HepG2 (cell line): ENCODE data around the gene CENPB. TPM values are rescaled to one million over a fixed set of nuclear protein-coding genes. Genes with fewer than 3 reads are reported as not detected.
A peak's percentile ranks its signal among the peaks of the same experiment; 100 is the strongest.

Experiments used
- ADNP ChIP-seq: sonication (generic); formaldehyde crosslinking; IDR thresholded peaks from 2 replicates; pipeline ENCODE4 v1.4.0; 2020; ENCODE audit warnings: missing genetic modification reagents
- FOXP1 ChIP-seq, 2 experiments: fragments of 450-650 bp in 1 of 2; IDR thresholded peaks; 2 replicates each; pipeline ENCODE4 v1.6.1; 2017 to 2018; ENCODE audit warnings: antibody characterized with exemption in 1 of 2
- IRF2 ChIP-seq: IDR thresholded peaks from 2 replicates; pipeline ENCODE4 v1.6.1; 2018; ENCODE audit warnings: missing genetic modification reagents, missing compliant biosample characterization
- KLF13 ChIP-seq: sonication (generic); formaldehyde crosslinking; IDR thresholded peaks from 2 replicates; pipeline ENCODE4 v1.4.0; 2020; ENCODE audit warnings: mild to moderate bottlenecking, missing genetic modification reagents
- MLLT10 ChIP-seq: sonication (generic); formaldehyde crosslinking; IDR thresholded peaks from 2 replicates; pipeline ENCODE4 v1.4.0; 2020; ENCODE audit warnings: missing genetic modification reagents
- NFE2L1 ChIP-seq: sonication (generic); formaldehyde crosslinking; IDR thresholded peaks from 2 replicates; pipeline ENCODE4 v1.4.0; 2020; ENCODE audit warnings: missing genetic modification reagents, mild to moderate bottlenecking, borderline replicate concordance
- STAG1 ChIP-seq: sonication (generic); formaldehyde crosslinking; IDR thresholded peaks from 2 replicates; pipeline ENCODE4 v1.4.0; 2020; ENCODE audit warnings: missing genetic modification reagents
- THRA ChIP-seq: sonication (generic); formaldehyde crosslinking; IDR thresholded peaks from 2 replicates; pipeline ENCODE4 v1.4.0; 2020; ENCODE audit warnings: missing genetic modification reagents, borderline replicate concordance
- ZNF260 ChIP-seq: sonication (generic); formaldehyde crosslinking; IDR thresholded peaks from 2 replicates; pipeline ENCODE4 v1.4.0; 2020; ENCODE audit warnings: missing genetic modification reagents, low read depth, mild to moderate bottlenecking, borderline replicate concordance
- ZNF333 ChIP-seq: sonication (generic); formaldehyde crosslinking; IDR thresholded peaks from 2 replicates; pipeline ENCODE4 v1.4.0; 2020; ENCODE audit warnings: mild to moderate bottlenecking, missing genetic modification reagents, borderline replicate concordance
- ZNF569 ChIP-seq: sonication (generic); formaldehyde crosslinking; IDR thresholded peaks from 2 replicates; pipeline ENCODE4 v1.5.0; 2020; ENCODE audit warnings: mild to moderate bottlenecking, missing genetic modification reagents, moderate library complexity, borderline replicate concordance
- ZNF7 ChIP-seq: IDR thresholded peaks from 2 replicates; pipeline ENCODE4 v1.6.1; 2016; ENCODE audit warnings: missing biosample characterization, missing genetic modification reagents
- polyA plus RNA-seq, 8 experiments: library from polyadenylated mRNA; depleted of rRNA in 3 of 8; stranded (reverse) in 7 of 8; unstranded in 1 of 8; fragments of >200 nt; fragmentation: Illumina TruSeq in 4 of 8; extraction: Trizol in 4 of 8; gene quantifications; 2 replicates each; pipeline versions ENCODE4 v1.2.1 to v1.2.3, GENCODE V29; 2011 to 2016; ENCODE audit warnings: low read depth in 4 of 8, missing spikeins in 1 of 8, mixed read lengths in 1 of 8; ENCODE audit not compliant: insufficient read depth in 1 of 8
- total RNA-seq, 5 experiments: library from RNA; depleted of rRNA; stranded (reverse); fragments of >200 nt; fragmentation: Illumina TruSeq; extraction: Trizol; gene quantifications; 2 replicates each; pipeline ENCODE4 v1.2.3, GENCODE V29; 2016; ENCODE audit warnings: low read depth in 1 of 5
- TF ChIP-seq, protein P1 (sequence below): sonication (generic); formaldehyde crosslinking; IDR thresholded peaks from 2 replicates; pipeline ENCODE4 v1.4.0; 2020; ENCODE audit warnings: missing genetic modification reagents
- TF ChIP-seq, protein P2 (sequence below): sonication (generic); formaldehyde crosslinking; IDR thresholded peaks from 2 replicates; pipeline ENCODE4 v1.5.0; 2020; ENCODE audit warnings: mild to moderate bottlenecking, missing genetic modification reagents
- TF ChIP-seq, protein P3 (sequence below): sonication (generic); formaldehyde crosslinking; IDR thresholded peaks from 2 replicates; pipeline ENCODE4 v1.5.0; 2020; ENCODE audit warnings: missing genetic modification reagents, mild to moderate bottlenecking, borderline replicate concordance
- TF ChIP-seq, protein P4 (sequence below): sonication (generic); formaldehyde crosslinking; conservative IDR thresholded peaks from 2 replicates; pipeline ENCODE4 v1.4.0; 2020; ENCODE audit warnings: missing genetic modification reagents
- TF ChIP-seq, protein P5 (sequence below): sonication (generic); formaldehyde crosslinking; IDR thresholded peaks from 2 replicates; pipeline ENCODE4 v1.4.0; 2020; ENCODE audit warnings: missing genetic modification reagents, borderline replicate concordance

CENPB gene
- total and polyA plus RNA-seq, 2 of the 13 experiments (the other 11 are each of a cell fraction or from before 2014, with no cell fraction given) = 10.4 to 54.5 TPM

GRCh38 chr20:3781153-3781910 lies 5.2 kb downstream of the CENPB start, which contains the start of gene SPEF1 (continued):
- TF ChIP-seq, protein P1, sequence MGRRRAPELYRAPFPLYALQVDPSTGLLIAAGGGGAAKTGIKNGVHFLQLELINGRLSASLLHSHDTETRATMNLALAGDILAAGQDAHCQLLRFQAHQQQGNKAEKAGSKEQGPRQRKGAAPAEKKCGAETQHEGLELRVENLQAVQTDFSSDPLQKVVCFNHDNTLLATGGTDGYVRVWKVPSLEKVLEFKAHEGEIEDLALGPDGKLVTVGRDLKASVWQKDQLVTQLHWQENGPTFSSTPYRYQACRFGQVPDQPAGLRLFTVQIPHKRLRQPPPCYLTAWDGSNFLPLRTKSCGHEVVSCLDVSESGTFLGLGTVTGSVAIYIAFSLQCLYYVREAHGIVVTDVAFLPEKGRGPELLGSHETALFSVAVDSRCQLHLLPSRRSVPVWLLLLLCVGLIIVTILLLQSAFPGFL (CRISPR knock-in tag) = no peak
- TF ChIP-seq FOXP1 (IDR thresholded peaks at IDR 0.05) (no peak), FOXP1 (CRISPR knock-in tag; IDR thresholded peaks at IDR 0.05) (no peak), NFE2L1 (CRISPR knock-in tag) (no peak), ZNF333 (CRISPR knock-in tag) (peak; percentile 59), ZNF569 (CRISPR knock-in tag) (no peak), THRA (CRISPR knock-in tag) (no peak), ZNF7 (CRISPR knock-in tag) (no peak), KLF13 (no peak), IRF2 (CRISPR knock-in tag) (peak; percentile 95), STAG1 (CRISPR knock-in tag) (peak; percentile 66), ADNP (no peak), ZNF260 (CRISPR knock-in tag) (no peak), MLLT10 (no peak)
- TF ChIP-seq, protein P2, sequence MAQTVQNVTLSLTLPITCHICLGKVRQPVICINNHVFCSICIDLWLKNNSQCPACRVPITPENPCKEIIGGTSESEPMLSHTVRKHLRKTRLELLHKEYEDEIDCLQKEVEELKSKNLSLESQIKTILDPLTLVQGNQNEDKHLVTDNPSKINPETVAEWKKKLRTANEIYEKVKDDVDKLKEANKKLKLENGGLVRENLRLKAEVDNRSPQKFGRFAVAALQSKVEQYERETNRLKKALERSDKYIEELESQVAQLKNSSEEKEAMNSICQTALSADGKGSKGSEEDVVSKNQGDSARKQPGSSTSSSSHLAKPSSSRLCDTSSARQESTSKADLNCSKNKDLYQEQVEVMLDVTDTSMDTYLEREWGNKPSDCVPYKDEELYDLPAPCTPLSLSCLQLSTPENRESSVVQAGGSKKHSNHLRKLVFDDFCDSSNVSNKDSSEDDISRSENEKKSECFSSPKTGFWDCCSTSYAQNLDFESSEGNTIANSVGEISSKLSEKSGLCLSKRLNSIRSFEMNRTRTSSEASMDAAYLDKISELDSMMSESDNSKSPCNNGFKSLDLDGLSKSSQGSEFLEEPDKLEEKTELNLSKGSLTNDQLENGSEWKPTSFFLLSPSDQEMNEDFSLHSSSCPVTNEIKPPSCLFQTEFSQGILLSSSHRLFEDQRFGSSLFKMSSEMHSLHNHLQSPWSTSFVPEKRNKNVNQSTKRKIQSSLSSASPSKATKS = no peak
- TF ChIP-seq, protein P3, sequence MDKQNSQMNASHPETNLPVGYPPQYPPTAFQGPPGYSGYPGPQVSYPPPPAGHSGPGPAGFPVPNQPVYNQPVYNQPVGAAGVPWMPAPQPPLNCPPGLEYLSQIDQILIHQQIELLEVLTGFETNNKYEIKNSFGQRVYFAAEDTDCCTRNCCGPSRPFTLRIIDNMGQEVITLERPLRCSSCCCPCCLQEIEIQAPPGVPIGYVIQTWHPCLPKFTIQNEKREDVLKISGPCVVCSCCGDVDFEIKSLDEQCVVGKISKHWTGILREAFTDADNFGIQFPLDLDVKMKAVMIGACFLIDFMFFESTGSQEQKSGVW (CRISPR knock-in tag) = no peak
- TF ChIP-seq, protein P4, sequence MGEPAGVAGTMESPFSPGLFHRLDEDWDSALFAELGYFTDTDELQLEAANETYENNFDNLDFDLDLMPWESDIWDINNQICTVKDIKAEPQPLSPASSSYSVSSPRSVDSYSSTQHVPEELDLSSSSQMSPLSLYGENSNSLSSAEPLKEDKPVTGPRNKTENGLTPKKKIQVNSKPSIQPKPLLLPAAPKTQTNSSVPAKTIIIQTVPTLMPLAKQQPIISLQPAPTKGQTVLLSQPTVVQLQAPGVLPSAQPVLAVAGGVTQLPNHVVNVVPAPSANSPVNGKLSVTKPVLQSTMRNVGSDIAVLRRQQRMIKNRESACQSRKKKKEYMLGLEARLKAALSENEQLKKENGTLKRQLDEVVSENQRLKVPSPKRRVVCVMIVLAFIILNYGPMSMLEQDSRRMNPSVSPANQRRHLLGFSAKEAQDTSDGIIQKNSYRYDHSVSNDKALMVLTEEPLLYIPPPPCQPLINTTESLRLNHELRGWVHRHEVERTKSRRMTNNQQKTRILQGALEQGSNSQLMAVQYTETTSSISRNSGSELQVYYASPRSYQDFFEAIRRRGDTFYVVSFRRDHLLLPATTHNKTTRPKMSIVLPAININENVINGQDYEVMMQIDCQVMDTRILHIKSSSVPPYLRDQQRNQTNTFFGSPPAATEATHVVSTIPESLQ (CRISPR knock-in tag) = no peak
- TF ChIP-seq, protein P5, sequence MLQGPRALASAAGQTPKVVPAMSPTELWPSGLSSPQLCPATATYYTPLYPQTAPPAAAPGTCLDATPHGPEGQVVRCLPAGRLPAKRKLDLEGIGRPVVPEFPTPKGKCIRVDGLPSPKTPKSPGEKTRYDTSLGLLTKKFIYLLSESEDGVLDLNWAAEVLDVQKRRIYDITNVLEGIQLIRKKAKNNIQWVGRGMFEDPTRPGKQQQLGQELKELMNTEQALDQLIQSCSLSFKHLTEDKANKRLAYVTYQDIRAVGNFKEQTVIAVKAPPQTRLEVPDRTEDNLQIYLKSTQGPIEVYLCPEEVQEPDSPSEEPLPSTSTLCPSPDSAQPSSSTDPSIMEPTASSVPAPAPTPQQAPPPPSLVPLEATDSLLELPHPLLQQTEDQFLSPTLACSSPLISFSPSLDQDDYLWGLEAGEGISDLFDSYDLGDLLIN = no peak
